ENCODE data around the gene AP3M1.
A peak's percentile ranks its signal among the peaks of the same experiment; 100 is the strongest.

Gene AP3M1

DNA sequence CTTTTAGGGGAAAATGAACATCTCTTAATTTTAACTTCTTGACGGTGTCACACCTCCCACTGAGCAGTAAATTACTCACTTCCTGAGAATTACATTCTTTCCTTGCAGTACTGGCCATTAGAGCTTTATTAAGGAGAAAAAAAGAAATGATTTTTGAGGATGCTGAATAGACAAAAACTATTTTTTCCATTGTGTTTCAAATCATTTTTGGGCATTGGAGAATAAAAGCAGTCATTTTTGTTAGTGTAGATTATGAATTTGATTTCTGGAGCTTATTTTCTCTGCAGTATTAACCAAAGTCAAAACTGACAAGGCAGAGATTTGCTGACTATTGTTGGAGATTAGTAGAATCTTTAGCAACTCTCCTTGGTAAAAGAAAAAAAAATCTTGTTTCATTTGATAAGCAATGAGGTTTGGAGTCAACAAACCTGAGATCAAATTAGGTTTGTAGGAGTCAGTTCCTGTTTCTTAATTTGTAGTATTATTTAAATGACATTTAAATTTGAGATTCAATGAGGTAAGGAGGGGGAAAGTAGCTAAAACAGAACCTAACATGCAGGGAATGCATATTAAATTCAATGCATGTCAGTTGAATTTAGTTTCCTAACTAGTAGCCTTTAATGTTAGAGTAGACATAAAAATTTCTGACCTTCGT lies 70.6 kb downstream of the AP3M1 start:
- no peak for DNase-seq (ENCODE audit: low spot score)

DNA sequence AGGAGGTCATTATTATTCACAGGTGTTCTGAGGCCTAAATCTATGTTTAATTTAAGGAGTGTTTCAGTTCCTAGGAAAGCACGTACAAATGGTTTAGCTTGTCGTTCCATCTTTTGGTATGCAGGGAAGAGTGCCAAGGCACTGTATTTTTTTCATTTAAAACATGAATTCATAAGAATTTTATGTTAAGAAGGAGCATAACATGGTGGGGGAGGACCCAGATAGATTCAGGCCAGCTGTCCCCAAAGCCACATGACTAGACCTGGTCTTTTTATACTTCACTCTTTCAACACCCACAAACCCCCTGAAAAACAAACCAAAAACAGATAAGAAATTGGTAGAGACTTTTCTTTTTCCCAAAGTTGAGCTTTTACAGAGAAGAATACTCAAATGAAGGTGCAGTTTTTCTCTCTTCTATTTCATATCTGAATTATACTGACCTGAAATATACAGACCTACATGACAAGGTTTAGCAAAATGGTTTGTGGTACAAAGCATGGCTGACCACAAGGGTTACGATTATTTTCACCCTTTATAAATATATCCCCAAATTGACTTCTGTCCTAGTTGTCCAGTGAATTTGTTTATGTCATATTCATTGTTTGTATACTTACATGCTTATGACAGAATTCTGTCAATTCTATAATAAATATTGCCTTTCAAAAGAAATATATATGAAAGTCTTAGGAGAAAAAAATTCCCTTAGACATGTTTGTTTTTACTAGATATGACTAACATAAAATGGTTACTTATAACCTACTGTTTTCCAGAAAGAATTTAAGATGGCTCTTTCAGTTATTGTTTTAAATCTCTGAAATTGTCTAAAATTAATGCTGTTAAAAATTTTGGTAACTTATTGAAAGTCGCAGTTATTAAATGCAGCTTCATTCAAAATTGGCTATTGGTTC lies 71.3 kb downstream of the AP3M1 start:
- DNase-seq (ENCODE audit: low spot score), result no peak

DNA sequence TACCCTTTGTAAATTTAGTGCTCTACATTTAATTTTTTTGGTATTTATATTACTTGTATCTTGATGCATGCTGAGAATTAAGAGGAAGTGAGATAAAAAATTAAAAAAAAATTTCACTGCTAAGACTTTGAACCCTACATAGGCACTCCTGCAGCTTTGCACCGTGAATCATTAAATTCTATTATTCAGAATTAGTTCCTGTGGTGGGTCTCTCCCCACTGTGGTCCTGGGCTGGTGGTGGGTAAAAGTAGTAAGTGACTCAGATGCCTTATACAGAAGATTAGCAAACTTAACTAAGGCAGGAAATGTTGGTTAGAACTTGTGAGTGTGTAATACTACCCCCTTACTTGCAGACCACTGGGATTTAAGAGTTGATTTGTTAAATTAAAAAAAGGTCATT lies 72.6 kb downstream of the AP3M1 start:
- no peak for DNase-seq (ENCODE audit: low spot score)

DNA sequence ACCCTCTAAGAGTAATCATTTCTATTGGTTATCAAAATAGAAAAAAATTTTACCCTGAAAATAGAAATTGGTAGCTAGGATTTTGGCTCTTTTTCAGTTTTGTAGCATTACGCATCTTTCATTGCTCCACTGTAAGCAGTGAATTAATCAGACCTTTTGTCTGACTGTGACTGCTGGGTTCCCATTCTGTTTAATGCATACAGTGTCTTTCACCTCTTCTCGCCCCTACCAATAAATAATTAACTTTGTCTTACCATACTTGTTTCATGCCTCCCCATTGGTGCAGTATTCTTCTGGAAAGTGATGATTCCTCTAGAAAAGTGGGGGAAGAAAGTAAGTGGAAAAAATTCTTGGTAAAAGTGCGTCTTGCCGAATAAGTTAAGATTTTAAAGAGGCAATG lies 73.2 kb downstream of the AP3M1 start:
- DNase-seq (ENCODE audit: low spot score), result no peak

DNA sequence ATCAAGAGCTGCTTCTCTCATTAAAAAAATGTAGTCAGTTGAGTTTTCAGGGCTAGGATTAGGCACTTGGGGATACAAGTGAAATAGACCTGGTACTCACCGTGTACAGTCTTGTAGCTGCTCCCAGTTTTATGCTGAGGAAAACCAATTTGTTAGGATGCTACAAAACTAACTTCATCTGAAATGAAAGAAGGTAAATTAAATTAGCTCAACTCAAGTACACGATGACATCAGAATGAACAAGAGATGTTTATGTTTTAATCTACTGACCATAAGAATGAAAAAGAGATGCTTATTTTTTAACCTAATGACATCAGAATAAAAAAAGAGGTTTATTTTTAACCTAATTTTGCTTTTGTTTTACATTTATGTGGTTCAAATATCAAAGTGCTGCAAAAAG lies 73.7 kb downstream of the AP3M1 start:
- no peak for DNase-seq (ENCODE audit: low spot score)

DNA sequence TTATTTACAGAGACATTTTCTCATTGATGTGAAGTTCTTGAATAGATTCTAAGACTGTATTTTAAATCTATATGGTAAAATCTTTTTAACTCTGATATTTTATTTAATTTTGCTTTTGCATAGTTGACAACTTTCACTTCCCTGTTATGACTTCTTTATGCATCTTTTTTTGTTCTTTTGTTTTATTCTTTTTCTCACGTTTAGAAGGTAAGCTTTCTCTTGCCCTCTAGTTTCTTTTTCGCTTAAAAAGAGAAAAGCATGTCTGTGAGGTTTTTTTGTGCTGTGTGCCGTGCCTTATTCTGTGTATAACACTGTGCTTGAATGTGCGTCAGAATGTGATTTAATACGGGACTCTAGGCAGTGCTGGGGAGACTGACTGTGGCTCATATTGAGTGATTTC lies 74.7 kb downstream of the AP3M1 start:
- DNase-seq (ENCODE audit: low spot score), result no peak

DNA sequence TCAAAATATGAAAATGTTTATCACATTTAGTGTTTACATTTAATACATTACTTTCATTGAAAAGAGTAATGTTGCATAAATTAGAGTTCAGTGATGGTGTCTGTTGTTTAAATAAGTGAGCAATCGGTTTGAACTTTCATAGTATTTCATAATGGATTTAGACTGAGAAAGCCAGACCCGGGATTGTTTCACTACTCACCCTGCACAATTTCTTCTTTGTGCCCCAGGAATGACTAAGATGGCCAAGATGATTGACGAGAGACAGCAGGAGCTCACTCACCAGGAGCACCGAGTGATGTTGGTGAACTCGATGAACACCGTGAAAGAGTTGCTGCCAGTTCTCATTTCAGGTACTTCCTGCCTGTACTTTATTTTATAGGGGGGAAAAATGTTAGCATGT lies 78.1 kb downstream of the AP3M1 start:
- DNase-seq (ENCODE audit: low spot score), result no peak

DNA sequence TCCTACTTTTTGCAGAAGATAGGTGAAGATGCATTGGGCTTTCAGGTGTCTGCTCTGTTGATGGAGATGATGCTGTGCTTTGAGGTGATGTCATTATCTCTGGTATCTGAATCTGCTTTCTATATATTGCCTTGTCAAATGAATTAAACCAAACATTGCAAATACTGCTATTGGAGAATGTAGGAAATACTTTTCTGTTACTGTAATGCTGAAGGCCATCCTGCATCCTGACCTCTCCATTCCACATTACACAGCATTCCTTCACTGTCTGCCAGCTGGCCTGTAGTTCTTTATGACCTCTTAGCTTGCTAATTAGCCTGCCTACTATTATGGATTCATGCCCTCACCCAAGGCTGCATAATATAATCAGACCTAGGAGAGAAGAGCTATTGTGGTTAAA lies 79.5 kb downstream of the AP3M1 start:
- DNase-seq (ENCODE audit: low spot score), result peak; percentile 17
